22Rv1 (cell line): Measurements from ENCODE around the gene SIRT2.

Experiments
- CTCF ChIP-seq: fragments of 450-650 bp; IDR thresholded peaks from 2 replicates; pipeline ENCODE4 v1.5.1; 2017; ENCODE audit warnings: mild to moderate bottlenecking
- ZFX ChIP-seq: fragments of 450-650 bp; IDR thresholded peaks from 2 replicates; pipeline ENCODE4 v1.6.1; 2017; ENCODE audit warnings: antibody characterized with exemption, borderline replicate concordance

DNA sequence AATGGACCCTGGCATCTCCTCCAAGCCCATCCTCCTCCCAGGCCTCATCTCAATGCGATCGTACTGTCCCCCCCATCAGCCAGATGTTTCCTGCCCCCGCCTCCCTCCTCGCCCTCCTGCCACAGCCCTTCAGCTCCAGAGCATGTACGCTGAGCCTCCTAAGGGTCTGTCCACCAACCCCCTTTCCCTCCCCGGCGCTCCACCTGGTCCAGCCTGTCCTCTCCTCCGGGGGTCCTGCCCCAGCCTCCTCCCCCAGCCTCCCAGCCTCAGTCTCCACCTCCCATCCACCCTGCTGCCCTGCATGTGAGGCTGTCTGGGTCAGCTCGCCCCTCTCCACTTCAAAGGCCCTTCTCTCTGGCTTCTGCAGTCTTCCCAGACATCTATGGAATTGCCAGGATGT, 4.5 kb downstream of the SIRT2 start:
- no peak for TF ChIP-seq CTCF
- TF ChIP-seq ZFX = no peak
